ENCODE measurements around the gene DEFB121. TPM values are rescaled to one million over a fixed set of nuclear protein-coding genes. Genes with fewer than 3 reads are reported as not detected.
"Not testable (repeated sequence)": the region's sequence is repeated elsewhere in the genome, so short reads cannot be mapped to it uniquely, and the experiment has no call there.

Gene DEFB121
- total and polyA plus RNA-seq, 4 donors: not detected

- TF ChIP-seq CTCF (IDR thresholded peaks at IDR 0.05; ENCODE audit: control extremely low read depth, extremely low read depth): no peak
- ATAC-seq (ENCODE audit: insufficient read depth, low FRiP score) (no peak), DNase-seq (no peak)
- no peak overlapping the region for H3K9ac ChIP-seq (ENCODE audit: insufficient read depth in 1 of 2, low read length in 2 of 2)
- H3K27me3 ChIP-seq (ENCODE audit: control insufficient read depth in 3 of 3, insufficient read depth in 3 of 3, low read length in 2 of 3): no peaks in the 10 kb centered on the region
- WGBS, 2 donors: 66 to 73% methylated on average over 4 of the region's 4 CpGs
- H3K36me3 ChIP-seq (ENCODE audit: control insufficient read depth in 4 of 4, insufficient read depth in 4 of 4, low read length in 4 of 4): no peaks in the 10 kb centered on the region
- no peak overlapping the region for H3K4me3 ChIP-seq
- H3K27ac ChIP-seq (ENCODE audit: low read depth in 1 of 2, low read length in 1 of 2): no peak overlapping the region
- no peaks in the 10 kb centered on the region for H3K9me3 ChIP-seq (ENCODE audit: control insufficient read depth in 4 of 4, insufficient read depth in 3 of 4, low read length in 3 of 4)
- H3K4me1 ChIP-seq (ENCODE audit: control insufficient read depth in 5 of 5, insufficient read depth in 5 of 5, low read length in 5 of 5): no peaks in the 10 kb centered on the region
These were observed 24.6 kb upstream of the DEFB121 start for GRCh38 chr20:31430568-31431115.

GRCh38 chr20:31427576-31427975 lies 21.6 kb upstream of the DEFB121 start:
- H3K4me1 ChIP-seq (ENCODE audit: control insufficient read depth in 5 of 5, insufficient read depth in 5 of 5, low read length in 5 of 5); H3K4me3 ChIP-seq; H3K36me3 ChIP-seq (ENCODE audit: control insufficient read depth in 4 of 4, insufficient read depth in 4 of 4, low read length in 4 of 4); DNase-seq; H3K27ac ChIP-seq (ENCODE audit: low read depth in 1 of 2, low read length in 1 of 2); H3K27me3 ChIP-seq (ENCODE audit: control insufficient read depth in 3 of 3, insufficient read depth in 3 of 3, low read length in 2 of 3); H3K9me3 ChIP-seq (ENCODE audit: control insufficient read depth in 4 of 4, insufficient read depth in 3 of 4, low read length in 3 of 4); ATAC-seq (ENCODE audit: insufficient read depth, low FRiP score); H3K9ac ChIP-seq (ENCODE audit: insufficient read depth in 1 of 2, low read length in 2 of 2): not testable (repeated sequence)
- 86 to 96% methylated on average over 16 to 30 of the region's 31 CpGs for WGBS, 2 donors

DNA sequence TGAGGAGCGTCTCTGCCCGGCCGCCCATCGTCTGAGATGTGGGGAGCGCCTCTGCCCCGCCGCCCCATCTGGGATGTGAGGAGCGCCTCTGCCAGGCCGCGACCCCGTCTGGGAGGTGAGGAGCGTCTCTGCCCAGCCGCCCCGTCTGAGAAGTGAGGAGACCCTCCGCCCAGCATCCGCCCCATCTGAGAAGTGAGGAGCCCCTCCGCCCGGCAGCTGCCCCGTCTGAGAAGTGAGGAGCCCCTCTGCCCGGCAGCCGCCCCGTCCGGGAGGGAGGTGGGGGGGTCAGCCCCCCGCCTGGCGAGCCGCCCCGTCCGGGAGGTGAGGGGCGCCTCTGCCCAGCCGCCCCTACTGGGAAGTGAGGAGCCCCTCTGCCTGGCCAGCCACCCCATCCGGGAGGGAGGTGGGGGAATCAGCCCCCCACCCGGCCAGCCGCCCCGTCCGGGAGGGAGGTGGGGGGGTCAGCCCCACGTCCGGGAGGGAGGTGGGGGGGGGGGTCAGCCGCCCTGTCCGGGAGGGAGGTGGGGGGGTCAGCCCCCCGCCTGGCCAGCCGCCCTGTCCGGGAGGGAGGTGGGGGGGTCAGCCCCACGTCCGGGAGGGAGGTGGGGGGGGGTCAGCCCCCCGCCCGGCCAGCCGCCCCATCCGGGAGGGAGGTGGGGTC lies 21.0 kb upstream of the DEFB121 start:
- not testable (repeated sequence) for H3K9me3 ChIP-seq (ENCODE audit: control insufficient read depth in 4 of 4, insufficient read depth in 3 of 4, low read length in 3 of 4); H3K27ac ChIP-seq (ENCODE audit: low read depth in 1 of 2, low read length in 1 of 2); H3K36me3 ChIP-seq (ENCODE audit: control insufficient read depth in 4 of 4, insufficient read depth in 4 of 4, low read length in 4 of 4); H3K4me1 ChIP-seq (ENCODE audit: control insufficient read depth in 5 of 5, insufficient read depth in 5 of 5, low read length in 5 of 5); H3K27me3 ChIP-seq (ENCODE audit: control insufficient read depth in 3 of 3, insufficient read depth in 3 of 3, low read length in 2 of 3); ATAC-seq (ENCODE audit: insufficient read depth, low FRiP score); DNase-seq; H3K4me3 ChIP-seq; H3K9ac ChIP-seq (ENCODE audit: insufficient read depth in 1 of 2, low read length in 2 of 2)
- 91% methylated on average over 8 to 48 of the region's 48 CpGs for WGBS, 2 donors

GRCh38 chr20:31425797-31426196 lies 19.8 kb upstream of the DEFB121 start:
- TF ChIP-seq CTCF (IDR thresholded peaks at IDR 0.05; ENCODE audit: control extremely low read depth, extremely low read depth): no peak
- ATAC-seq (ENCODE audit: insufficient read depth, low FRiP score): no peak

More at GRCh38 chr20:31425797-31426196, 19.8 kb upstream of the DEFB121 start:
- Histone ChIP-seq H3K4me3 (no peak overlapping the region), H3K9ac (ENCODE audit: insufficient read depth in 1 of 2, low read length in 2 of 2) (no peak overlapping the region), H3K9me3 (ENCODE audit: control insufficient read depth in 4 of 4, insufficient read depth in 3 of 4, low read length in 3 of 4) (no peaks in the 10 kb centered on the region), H3K27me3 (ENCODE audit: control insufficient read depth in 3 of 3, insufficient read depth in 3 of 3, low read length in 2 of 3) (no peaks in the 10 kb centered on the region), H3K27ac (ENCODE audit: low read depth in 1 of 2, low read length in 1 of 2) (no peak overlapping the region), H3K36me3 (ENCODE audit: control insufficient read depth in 4 of 4, insufficient read depth in 4 of 4, low read length in 4 of 4) (no peaks in the 10 kb centered on the region), H3K4me1 (ENCODE audit: control insufficient read depth in 5 of 5, insufficient read depth in 5 of 5, low read length in 5 of 5) (no peaks in the 10 kb centered on the region)
- DNase-seq: no peak

All from lung (tissue), 12 donors.